H1 (cell line): ENCODE results near the gene WDR91. TPM values are rescaled to one million over a fixed set of nuclear protein-coding genes. Genes with fewer than 3 reads are reported as not detected.

Experiments used
- CTCF ChIA-PET: fragments of 300-600 bp; sonication (Branson Sonifier 250); formaldehyde crosslinking; loops from one replicate; lab custom pipeline; 2021; ENCODE audit not compliant: partially characterized antibody; lab: Charles Lee
- POLR2A ChIA-PET: fragments of 300-600 bp; sonication (Branson Sonifier 250); formaldehyde crosslinking; loops from one replicate; lab custom pipeline; 2021; ENCODE audit warnings: inconsistent platforms; ENCODE audit not compliant: partially characterized antibody; lab: Charles Lee
- DNase-seq, 2 experiments: peaks; one replicate each; pipeline versions ENCODE4 v3.0.0 to v3.0.0-alpha.2; 2010 to 2022; ENCODE audit warnings: low spot score in 2 of 2, low read depth in 1 of 2, mixed read lengths in 1 of 2
- FAIRE-seq: peaks from 2 replicates; lab custom pipeline; 2011; peaks lifted over from hg19 to GRCh38; lab: Jason Lieb, UNC
- H2AFZ ChIP-seq: 2 replicates; pipeline ENCODE4 v1.8.1; 2012; ENCODE audit warnings: low read length, inconsistent platforms
- H2AK5ac ChIP-seq: 2 replicates; pipeline ENCODE4 v1.6.1; 2013; ENCODE audit warnings: low read depth, low read length
- H2BK120ac ChIP-seq: replicated peaks from 2 replicates; pipeline ENCODE3; 2013; ENCODE audit warnings: low read depth, low read length, inconsistent platforms
- H2BK12ac ChIP-seq: 2 replicates; pipeline ENCODE4 v1.6.1; 2013; ENCODE audit warnings: low read depth, low read length
- H2BK15ac ChIP-seq: 2 replicates; pipeline ENCODE4 v1.6.1; 2013; ENCODE audit warnings: low read length
- H2BK20ac ChIP-seq: 2 replicates; pipeline ENCODE4 v1.6.1; 2013; ENCODE audit warnings: low read length
- H2BK5ac ChIP-seq: 2 replicates; pipeline ENCODE4 v1.6.1; 2013; ENCODE audit warnings: low read depth, low read length
- H3K14ac ChIP-seq: 2 replicates; pipeline ENCODE4 v1.6.1; 2013; ENCODE audit warnings: inconsistent platforms; ENCODE audit not compliant: insufficient read length
- H3K18ac ChIP-seq: 2 replicates; pipeline ENCODE4 v1.6.1; 2013; ENCODE audit warnings: low read length; ENCODE audit errors: extremely low read depth
- H3K23ac ChIP-seq: 2 replicates; pipeline ENCODE4 v1.6.1; 2013; ENCODE audit warnings: inconsistent platforms; ENCODE audit not compliant: insufficient read length
- H3K23me2 ChIP-seq: 2 replicates; pipeline ENCODE4 v1.6.1; 2013; ENCODE audit warnings: low read depth, low read length
- H3K27ac ChIP-seq: 2 replicates; pipeline ENCODE4 v1.6.1; 2011; ENCODE audit warnings: low read depth, low read length, inconsistent platforms
- H3K27me3 ChIP-seq, 4 experiments: replicated peaks in 1 of 4; 1 replicate in 1 of 4; 2 replicates in 3 of 4; pipeline versions ENCODE4 v1.6.1 to v1.8.1; 2011 to 2013; ENCODE audit warnings: low read length in 3 of 4, mild to moderate bottlenecking in 3 of 4, inconsistent platforms in 2 of 4, mixed read lengths in 2 of 4, moderate library complexity in 1 of 4; ENCODE audit not compliant: control insufficient read depth in 3 of 4, insufficient read depth in 3 of 4; ENCODE audit errors: extremely low read depth in 1 of 4
- H3K36me3 ChIP-seq, 4 experiments: 2 replicates each; pipeline versions ENCODE4 v1.6.1 to v1.8.1; 2011 to 2013; ENCODE audit warnings: mild to moderate bottlenecking in 4 of 4, low read length in 3 of 4, moderate library complexity in 2 of 4, control low read depth in 1 of 4, inconsistent platforms in 1 of 4; ENCODE audit not compliant: insufficient read depth in 4 of 4, control insufficient read depth in 2 of 4
- H3K4ac ChIP-seq: replicated peaks from 2 replicates; pipeline ENCODE3; 2013; ENCODE audit warnings: low read length, low read depth, mixed read lengths, inconsistent platforms; ENCODE audit not compliant: insufficient read length
- H3K4me1 ChIP-seq, 4 experiments: replicated peaks in 1 of 4; 1 replicate in 1 of 4; 2 replicates in 3 of 4; pipeline versions ENCODE4 v1.6.1 to v1.8.1; 2011 to 2013; ENCODE audit warnings: low read length in 3 of 4, inconsistent platforms in 2 of 4, mixed read lengths in 1 of 4; ENCODE audit not compliant: insufficient read depth in 4 of 4, control insufficient read depth in 3 of 4
- H3K4me2 ChIP-seq, 2 experiments: 2 replicates each; pipeline versions ENCODE4 v1.6.1 to v1.8.1; 2011 to 2013; ENCODE audit warnings: low read depth in 2 of 2, low read length in 2 of 2, control low read depth in 1 of 2, inconsistent platforms in 1 of 2, mild to moderate bottlenecking in 1 of 2; ENCODE audit not compliant: insufficient read depth in 1 of 2
- H3K4me3 ChIP-seq, 4 experiments: fragments of 200-600, 300-600 bp in 1 of 4; sonication (generic), shearing (Covaris generic), sonication (Bioruptor Twin) in 1 of 4; 2 replicates each; pipeline versions ENCODE4 v1.5.1 to v1.8.1; 2011 to 2016; ENCODE audit warnings: low read length in 4 of 4, low read depth in 3 of 4, control low read depth in 2 of 4, inconsistent platforms in 2 of 4, mild to moderate bottlenecking in 2 of 4, mixed read lengths in 1 of 4, moderate library complexity in 1 of 4; ENCODE audit not compliant: insufficient read depth in 2 of 4; ENCODE audit errors: extremely low read depth in 1 of 4
- H3K56ac ChIP-seq: replicated peaks from 2 replicates; pipeline ENCODE3; 2013; ENCODE audit warnings: low read depth, mild to moderate bottlenecking, mixed read lengths, low read length, inconsistent platforms; ENCODE audit not compliant: insufficient read length
- H3K79me1 ChIP-seq: 2 replicates; pipeline ENCODE4 v1.6.1; 2013; ENCODE audit warnings: low read depth, low read length, control low read depth
- H3K79me2 ChIP-seq, 2 experiments: 2 replicates each; pipeline versions ENCODE4 v1.6.1 to v1.8.1; 2012 to 2013; ENCODE audit warnings: low read length in 2 of 2, mild to moderate bottlenecking in 2 of 2, inconsistent platforms in 1 of 2; ENCODE audit not compliant: insufficient read depth in 2 of 2, control insufficient read depth in 1 of 2
- H3K9ac ChIP-seq, 4 experiments: replicated peaks in 1 of 4; 1 replicate in 1 of 4; 2 replicates in 3 of 4; pipeline versions ENCODE4 v1.6.1 to v1.8.1; 2011 to 2013; ENCODE audit warnings: low read depth in 3 of 4, low read length in 3 of 4, control low read depth in 2 of 4, mild to moderate bottlenecking in 2 of 4, moderate library complexity in 2 of 4, inconsistent platforms in 1 of 4; ENCODE audit errors: extremely low read depth in 1 of 4
- H3K9me3 ChIP-seq, 2 experiments: 2 replicates each; pipeline versions ENCODE4 v1.6.1 to v1.8.1; 2012 to 2013; ENCODE audit warnings: mild to moderate bottlenecking in 2 of 2, moderate library complexity in 2 of 2, control low read depth in 1 of 2, inconsistent platforms in 1 of 2, low read depth in 1 of 2, low read length in 1 of 2, mixed read lengths in 1 of 2; ENCODE audit not compliant: insufficient read depth in 2 of 2
- H4K20me1 ChIP-seq, 2 experiments: replicated peaks in 1 of 2; 2 replicates each; pipeline versions ENCODE3 to v1.8.1; 2011 to 2013; ENCODE audit warnings: inconsistent platforms in 2 of 2, low read length in 2 of 2, mild to moderate bottlenecking in 1 of 2; ENCODE audit not compliant: insufficient read depth in 2 of 2, control insufficient read depth in 1 of 2
- H4K5ac ChIP-seq: 2 replicates; pipeline ENCODE4 v1.6.1; 2013; ENCODE audit warnings: low read length, low read depth, mixed read lengths, inconsistent platforms; ENCODE audit not compliant: insufficient read length
- H4K8ac ChIP-seq: 2 replicates; pipeline ENCODE4 v1.8.0; 2013; ENCODE audit warnings: mild to moderate bottlenecking, moderate library complexity, low read length, inconsistent platforms; ENCODE audit not compliant: insufficient read depth; ENCODE audit errors: extremely low read depth
- H4K91ac ChIP-seq: replicated peaks from 2 replicates; pipeline ENCODE3; 2013; ENCODE audit warnings: low read length, mixed read lengths, inconsistent platforms; ENCODE audit not compliant: insufficient read length
- WGBS, 2 experiments: shearing (Covaris generic) in 1 of 2; methylation state at CpG; one replicate each; pipeline versions ENCODE4 v1.1.6 to v1.1.7; 2013 to 2015; ENCODE audit warnings: low lambda C conversion rate in 2 of 2, mixed read lengths in 2 of 2, inconsistent platforms in 1 of 2, low coverage in 1 of 2, missing lambda C conversion rate in 1 of 2; ENCODE audit not compliant: insufficient replicate concordance in 2 of 2, insufficient coverage in 1 of 2, insufficient read length in 1 of 2; ENCODE audit errors: extremely low coverage in 1 of 2, missing lambda C conversion rate in 1 of 2; 5-methylcytosine and 5-hydroxymethylcytosine counted together
- polyA plus RNA-seq, 7 experiments: library from polyadenylated mRNA; depleted of rRNA in 3 of 7; stranded (reverse) in 5 of 7; unstranded in 2 of 7; fragments of >200 nt in 5 of 7; fragments of 200-250 nt in 2 of 7; gene quantifications; 1 replicate in 5 of 7; 2 replicates in 1 of 7; 4 replicates in 1 of 7; pipeline versions ENCODE4 v1.2.1 to v1.2.3, GENCODE V29; 2011 to 2013; ENCODE audit warnings: missing spikeins in 2 of 7, mixed read lengths in 2 of 7
- total RNA-seq: library from RNA; stranded (reverse); fragmentation: NEBNext Ultra II Directional; extraction: Animal tissue kit (Norgen Biotek cat#: 25700); gene quantifications from 2 replicates; pipeline ENCODE4 v1.2.1, GENCODE V29; 2021

WDR91 gene
- total and polyA plus RNA-seq, 2 of the 8 experiments (the other 6 are each of a cell fraction or from before 2014, with no cell fraction given): 8.2 to 14.7 TPM

DNA sequence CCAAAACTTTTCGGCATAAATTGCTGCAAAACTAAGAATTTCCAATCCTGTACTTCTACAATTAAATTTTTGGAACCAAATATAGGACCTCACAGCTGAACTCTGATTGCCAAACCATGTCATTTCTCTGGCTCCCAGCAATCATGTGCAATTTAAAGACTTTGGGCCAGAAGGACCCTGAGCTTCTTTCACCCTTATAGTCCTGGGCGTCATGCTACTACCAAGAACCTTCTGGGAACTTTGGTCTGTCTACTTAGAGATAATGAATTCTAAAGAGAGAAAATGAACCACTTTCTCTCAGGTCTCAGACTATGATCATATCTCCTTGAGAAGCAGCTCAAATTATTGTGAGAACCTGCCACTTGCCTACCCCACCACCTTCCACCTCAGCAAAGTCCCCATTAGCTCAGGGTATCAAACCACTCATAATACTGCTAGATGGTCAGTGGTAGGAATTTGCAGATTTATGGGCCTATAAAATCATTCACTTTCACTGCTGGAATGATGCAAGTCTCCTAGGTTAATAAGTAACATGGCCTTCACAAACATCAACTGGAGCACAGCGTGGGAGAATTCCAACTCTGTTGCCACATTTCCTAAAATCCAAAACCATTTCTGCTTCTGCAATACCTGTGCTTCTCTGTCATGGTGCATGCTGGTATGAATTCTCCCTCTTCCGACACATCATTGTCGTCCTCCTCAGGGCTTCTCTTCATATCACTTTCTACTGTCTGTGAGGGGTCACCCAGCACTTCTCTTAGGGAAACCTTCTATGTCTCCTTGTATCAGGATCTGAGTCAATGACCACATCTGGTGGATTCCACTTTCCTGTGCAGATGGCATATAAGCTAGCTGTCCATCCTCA is 6.6 kb upstream of the WDR91 start:
- Histone ChIP-seq H3K27ac (no peak overlapping the region), H3K27me3 (no peaks in the 10 kb centered on the region), H3K56ac (no peak overlapping the region), H2BK15ac (no peak overlapping the region), H3K9me3 (0 out of 4 replicates have a peak, but pooled peaks cover 0 to 5% of the 10 kb centered on the region in 2 experiments), H3K9ac (no peak overlapping the region), H3K4ac (no peak overlapping the region), H2AFZ (no peak overlapping the region), H2BK120ac (no peak overlapping the region), H4K20me1 (no peaks in the 10 kb centered on the region), H3K23me2 (no peaks in the 10 kb centered on the region), H3K4me2 (no peak overlapping the region), H3K79me2 (no peaks in the 10 kb centered on the region), H2AK5ac (no peak overlapping the region), H3K18ac (no peak overlapping the region), H4K8ac (no peak overlapping the region), H3K4me1 (peaks cover 0 to 4% (median 1%) of the 10 kb centered on the region in 4 experiments; a peak in 2 of 7 replicates), H3K23ac (no peak overlapping the region), H4K91ac (no peak overlapping the region), H3K4me3 (no peak overlapping the region), H2BK20ac (no peak overlapping the region), H3K14ac (no peak overlapping the region), H4K5ac (no peak overlapping the region), H3K36me3 (no peaks in the 10 kb centered on the region), H3K79me1 (no peaks in the 10 kb centered on the region), H2BK5ac (no peak overlapping the region), H2BK12ac (no peak overlapping the region)
- no peak for DNase-seq
- ChIA-PET CTCF (interaction anchor here (0.6 to 3.7 kb wide), 3 partner anchors 12 to 15 kb away, joined by 3 to 16 read pairs (median 3); no protein-coding TSS in a partner anchor), POLR2A (no interaction called here)
- no peak for FAIRE-seq
- 88% methylated on average over 5 of the region's 5 CpGs; no CpG with 5 or more reads in 1 of the 2 experiments for WGBS, 2 experiments
